Left renal cortex interstitium (tissue), 4 donors: ENCODE measurements around the gene LPCAT1. TPM values are rescaled to one million over a fixed set of nuclear protein-coding genes. Genes with fewer than 3 reads are reported as not detected.
"Not testable (repeated sequence)": the region's sequence is repeated elsewhere in the genome, so short reads cannot be mapped to it uniquely, and the experiment has no call there.

ENCODE experiments used
- DNase-seq, 4 donors: peaks; one replicate each; pipeline ENCODE4 v3.0.0-alpha.2; 2013; ENCODE audit warnings: low read depth in 4 of 4, low spot score in 2 of 4, missing footprints in 1 of 4
- polyA plus RNA-seq, 4 donors: library from polyadenylated mRNA; unstranded; fragments of 120-200 nt; gene quantifications; one replicate each; pipeline ENCODE4 v1.2.1, GENCODE V29; 2013; ENCODE audit not compliant: insufficient read length in 4 of 4

LPCAT1 gene
- polyA plus RNA-seq, 4 donors: 40.6 to 48.3 (median 43.6) TPM

GRCh38 chr5:1523480-1523792, 324 bp downstream of the LPCAT1 start:
- no peak for DNase-seq

- no peak for DNase-seq
Measured at GRCh38 chr5:1522601-1523479, 920 bp downstream of the LPCAT1 start.

GRCh38 chr5:1521671-1522600, 1.8 kb downstream of the LPCAT1 start:
- no peak for DNase-seq

GRCh38 chr5:1520791-1521453, 2.8 kb downstream of the LPCAT1 start:
- DNase-seq: no peak

DNA sequence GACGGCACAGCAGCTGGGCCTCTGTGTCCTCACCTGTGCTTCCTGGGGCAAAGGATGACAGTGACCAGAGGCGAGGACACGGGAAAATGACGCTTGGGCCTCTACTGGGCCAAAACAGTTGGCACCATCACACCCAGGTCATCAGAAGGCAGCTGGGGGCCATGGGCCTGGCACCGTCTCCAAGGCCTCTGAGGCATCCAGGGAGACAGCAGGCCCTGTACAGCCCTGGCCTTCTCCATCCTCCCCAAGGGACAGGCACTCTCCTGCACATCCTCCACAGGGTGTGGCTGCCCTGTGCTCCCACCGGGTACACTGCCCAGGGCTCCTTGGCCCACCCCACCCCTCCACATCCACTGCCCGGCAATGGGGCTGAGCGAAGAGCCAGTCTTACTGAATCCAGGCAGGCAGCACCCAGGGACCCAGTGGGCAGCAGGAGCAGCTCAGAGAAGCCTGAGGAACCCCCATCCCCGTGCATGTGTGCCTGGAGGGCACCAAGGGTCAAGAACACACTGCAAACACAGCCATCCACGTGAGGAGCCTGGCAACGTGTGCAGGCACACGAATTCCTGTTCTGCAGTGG, 4.0 kb downstream of the LPCAT1 start:
- no peak for DNase-seq

DNA sequence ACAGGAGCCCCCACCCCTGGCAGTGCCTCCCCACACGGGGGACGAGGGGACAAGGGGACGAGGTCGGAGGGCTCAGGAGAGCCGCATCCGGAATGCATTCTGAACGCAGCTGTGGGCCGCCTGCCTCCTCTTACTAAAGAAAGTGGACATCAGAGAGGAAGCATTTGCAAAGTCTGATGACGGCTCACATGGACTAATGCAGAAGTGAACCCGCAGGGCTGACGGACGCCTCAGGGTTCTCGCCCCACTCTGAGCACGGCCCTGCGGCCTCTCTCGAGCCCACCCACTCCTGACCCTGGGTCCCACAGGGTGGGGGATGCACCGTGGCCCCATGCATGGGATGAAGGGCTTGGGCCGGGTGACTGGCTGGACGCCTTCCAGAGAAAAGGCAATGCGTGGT, 5.9 kb downstream of the LPCAT1 start:
- DNase-seq: no peak

DNA sequence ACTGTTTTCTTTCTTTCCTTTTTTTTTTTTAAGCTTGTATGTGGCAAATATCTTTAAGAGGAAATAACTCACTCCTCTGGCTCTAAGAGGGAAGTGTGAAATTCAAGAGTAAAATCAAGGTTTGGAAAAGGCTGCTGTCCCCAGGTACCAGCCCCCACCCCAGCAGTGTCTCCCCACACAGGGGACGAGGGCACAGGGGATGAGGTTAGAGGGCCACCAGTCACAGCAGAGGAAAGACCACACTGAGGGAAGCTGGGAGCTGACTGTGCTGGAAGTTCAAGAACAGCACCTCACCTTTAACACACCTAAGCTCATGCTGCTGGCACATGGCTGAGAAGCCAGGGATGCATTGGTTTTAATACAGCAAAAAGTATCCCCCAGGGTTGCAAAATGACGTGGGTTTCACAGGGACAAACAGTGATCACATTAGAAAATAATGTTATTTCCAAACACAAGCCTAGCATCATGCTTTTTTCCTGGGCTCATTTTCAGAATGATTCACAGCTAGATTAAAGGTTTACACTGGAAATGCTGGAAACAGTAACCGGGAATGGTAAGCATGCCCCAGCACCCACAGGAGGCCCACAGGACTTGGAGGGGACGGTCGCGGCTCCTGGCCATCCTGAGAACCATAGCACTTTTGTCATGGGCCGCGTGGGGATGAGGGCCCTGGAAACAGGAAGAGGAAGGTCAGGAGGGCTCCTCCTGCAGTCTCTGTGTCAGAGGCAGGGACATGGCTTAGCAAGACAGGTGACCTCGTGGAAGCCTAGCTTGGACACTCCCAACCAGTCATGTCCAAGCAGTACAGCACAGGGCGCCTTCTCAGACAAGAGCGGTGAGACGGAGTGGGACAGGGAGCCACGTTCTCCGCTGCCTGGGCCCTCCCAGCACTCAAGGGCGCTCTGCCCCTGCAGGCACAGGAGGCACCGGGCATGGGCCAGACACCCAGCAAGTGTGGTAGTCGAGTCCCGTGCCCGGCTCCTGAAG, 6.9 kb downstream of the LPCAT1 start:
- DNase-seq: no peak

DNA sequence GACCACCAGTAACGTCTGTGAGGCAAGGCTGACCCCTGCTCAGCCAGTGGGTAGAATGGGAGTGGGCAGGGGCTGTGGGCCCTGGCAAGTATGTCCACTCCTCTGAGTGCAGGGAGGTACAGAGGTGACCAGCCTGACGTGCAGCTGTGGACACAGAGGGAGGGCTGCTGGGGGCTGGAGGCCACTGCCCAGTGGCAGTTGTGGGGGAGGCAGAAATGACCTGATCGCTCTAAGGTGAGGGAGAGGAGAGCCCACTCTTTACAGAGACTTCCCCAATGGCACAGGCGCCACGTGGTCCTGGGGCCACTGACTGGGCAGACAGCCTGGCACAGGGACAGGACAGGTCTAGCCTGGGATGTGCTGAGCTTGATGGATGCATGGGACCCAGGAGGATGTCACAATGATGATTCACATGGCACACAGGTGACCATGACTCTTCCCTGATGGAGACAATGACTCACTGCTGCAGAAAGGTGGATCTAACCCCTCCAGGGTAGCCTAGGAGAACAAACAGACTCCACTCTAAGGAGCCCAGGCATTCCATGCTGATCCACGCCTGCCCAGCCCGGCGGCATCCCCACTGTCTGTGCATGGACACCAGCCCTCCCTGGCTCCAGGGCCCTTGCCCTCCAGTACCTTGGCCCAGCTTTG, 7.7 kb downstream of the LPCAT1 start:
- DNase-seq: no peak

DNA sequence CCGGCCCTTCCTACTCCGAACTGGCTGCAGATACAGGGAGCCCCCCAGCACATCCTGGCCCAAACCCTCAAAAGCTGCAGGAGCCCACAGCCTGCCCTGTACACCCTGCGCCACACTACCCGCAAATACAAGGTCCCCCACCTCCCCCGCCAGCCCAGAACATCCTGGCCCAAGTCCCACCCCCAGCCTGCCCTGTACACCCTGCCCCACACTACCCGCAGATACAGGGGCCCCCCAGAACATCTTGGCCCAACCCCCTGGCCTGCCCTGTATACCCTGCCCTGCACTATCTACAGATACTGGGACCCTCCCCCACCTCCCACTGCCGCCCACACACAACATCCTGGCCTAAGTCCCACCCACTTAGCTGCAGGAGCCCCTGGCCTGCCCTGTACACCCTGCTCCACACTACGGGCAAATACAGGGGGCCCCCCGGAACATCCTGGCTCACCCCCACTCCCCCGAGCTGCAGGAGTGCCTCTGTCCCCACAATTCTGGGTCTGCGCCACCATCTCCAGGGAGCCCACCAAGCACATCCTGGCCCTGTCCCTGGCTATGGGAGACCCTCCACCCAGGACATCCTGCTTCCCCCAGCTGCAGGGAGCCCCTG, 8.3 kb downstream of the LPCAT1 start:
- no peak for DNase-seq

- not testable (repeated sequence) for DNase-seq
Measured at GRCh38 chr5:1514819-1515310, 8.9 kb downstream of the LPCAT1 start.

- no peak for DNase-seq
Measured at GRCh38 chr5:1514027-1514818, 9.5 kb downstream of the LPCAT1 start.

GRCh38 chr5:1513326-1514026, 10.3 kb downstream of the LPCAT1 start:
- no peak for DNase-seq

- no peak for DNase-seq
Measured at GRCh38 chr5:1512541-1513291, 11.0 kb downstream of the LPCAT1 start.

DNA sequence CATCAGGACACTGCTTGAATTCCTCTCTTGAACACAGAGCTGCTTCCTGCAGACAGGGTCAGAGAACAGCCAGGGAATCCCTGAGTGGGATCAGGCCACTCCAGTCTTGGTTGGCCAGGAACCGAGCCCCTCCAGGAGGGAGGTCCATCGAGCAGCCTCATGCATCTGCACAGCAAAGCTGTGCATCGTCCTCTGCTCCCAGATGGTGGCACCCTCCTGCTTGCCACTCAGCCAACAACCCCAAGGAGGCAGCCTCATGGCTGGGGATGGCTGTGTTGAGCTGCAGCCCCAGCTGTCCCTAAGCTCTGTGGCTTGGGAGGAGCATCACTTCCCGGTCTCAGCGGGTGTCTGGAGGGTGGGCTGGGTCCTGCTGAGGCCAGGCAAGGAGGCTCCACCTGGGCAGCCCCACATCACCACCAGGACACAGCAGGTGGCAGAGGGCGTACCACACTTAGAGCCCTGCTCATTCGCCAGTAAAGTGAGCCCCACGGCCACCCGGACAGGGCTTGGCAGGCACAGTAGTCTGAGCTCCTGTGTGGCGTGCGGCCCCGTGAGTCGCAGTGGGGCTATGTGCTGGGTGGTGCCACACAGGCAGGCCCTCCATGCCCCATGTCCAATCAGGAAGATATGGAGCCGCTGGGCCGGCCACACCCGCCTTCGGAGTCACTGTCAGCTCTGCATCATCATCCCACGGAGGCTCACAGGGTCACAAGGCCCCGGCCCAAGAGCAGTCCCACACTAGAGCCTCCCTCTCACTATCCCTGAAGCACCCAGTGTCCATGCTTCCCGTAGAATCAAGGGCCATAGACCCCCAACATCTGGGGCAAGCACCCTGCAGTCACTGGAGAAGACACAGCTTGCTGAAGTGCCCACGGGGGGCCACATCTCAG, 11.9 kb downstream of the LPCAT1 start:
- DNase-seq: no peak

- no peak for DNase-seq
Measured at GRCh38 chr5:1511048-1511447, 12.7 kb downstream of the LPCAT1 start.
